Stomach (tissue), 9 donors: ENCODE results near the gene ORM1. TPM values are rescaled to one million over a fixed set of nuclear protein-coding genes. Genes with fewer than 3 reads are reported as not detected.

Experiments used
- DNase-seq, 2 donors: peaks; one replicate each; pipeline versions ENCODE4 v3.0.0 to v3.0.0-alpha.2; 2013 to 2019
- H3K27ac ChIP-seq, 5 donors: fragments of 200-600 bp in 4 of 5; sonication (generic) in 4 of 5; one replicate each; pipeline ENCODE4 v1.5.1; 2013 to 2019; ENCODE audit warnings: mild to moderate bottlenecking in 1 of 5, moderate library complexity in 1 of 5
- H3K27me3 ChIP-seq, 3 donors: fragments of 200-600 bp; sonication (generic); one replicate each; pipeline ENCODE4 v1.5.1; 2017 to 2019; ENCODE audit warnings: mixed run types in 1 of 3
- H3K36me3 ChIP-seq, 4 donors: fragments of 200-600 bp; sonication (generic); 1 replicate in 3 of 4; 2 replicates in 1 of 4; pipeline ENCODE4 v1.5.1; 2016 to 2019
- H3K4me1 ChIP-seq, 4 donors: fragments of 200-600 bp; sonication (generic); one replicate each; pipeline ENCODE4 v1.5.1; 2016 to 2019
- H3K4me3 ChIP-seq, 4 donors: fragments of 200-600 bp; sonication (generic) in 3 of 4; one replicate each; pipeline ENCODE4 v1.5.1; 2016 to 2019; ENCODE audit warnings: mild to moderate bottlenecking in 1 of 4
- H3K9me3 ChIP-seq, 4 donors: fragments of 200-600 bp; sonication (generic); one replicate each; pipeline ENCODE4 v1.5.1; 2016 to 2019
- CTCF ChIP-seq, 7 experiments: fragments of 450-650 bp in 4 of 7; fragments of 200-600 bp in 3 of 7; sonication (generic) in 3 of 7; IDR thresholded peaks; one replicate each; pipeline ENCODE4 v1.5.1; 2016 to 2019; ENCODE audit warnings: antibody characterized with exemption in 7 of 7, control low read depth in 2 of 7, mild to moderate bottlenecking in 1 of 7
- EP300 ChIP-seq: sonication (generic); formaldehyde crosslinking; IDR thresholded peaks from one replicate; pipeline ENCODE4 v1.6.1; 2017; ENCODE audit warnings: antibody characterized with exemption
- POLR2A ChIP-seq, 4 donors: fragments of 450-650 bp; IDR thresholded peaks; one replicate each; pipeline ENCODE4 v1.6.1; 2016; ENCODE audit warnings: antibody characterized with exemption in 4 of 4, control low read depth in 2 of 4, mild to moderate bottlenecking in 1 of 4, moderate library complexity in 1 of 4
- POLR2AphosphoS5 ChIP-seq, 3 donors: sonication (generic); formaldehyde crosslinking; IDR thresholded peaks; one replicate each; pipeline ENCODE4 v1.6.1; 2016; ENCODE audit warnings: antibody characterized with exemption in 3 of 3
- WGBS, 5 donors: extraction: QIAGEN DNeasy Blood & Tissue Kit in 3 of 5; methylation state at CpG; one replicate each; pipeline versions ENCODE4 v1.1.5 to v1.1.7; 2013 to 2018; 5-methylcytosine and 5-hydroxymethylcytosine counted together
- intact Hi-C: fragments of 100-400 bp; cut with DNase I; formaldehyde crosslinking; loops from one replicate; pipeline ENCODE4 v1.15.1; 2023; ENCODE audit warnings: low total_unique reads
- polyA plus RNA-seq, 3 donors: library from polyadenylated mRNA; stranded (reverse); fragments of 200-250 nt; gene quantifications; one replicate each; pipeline ENCODE4 v1.2.3, GENCODE V29; 2013
- total RNA-seq, 5 donors: library from RNA; depleted of rRNA; stranded (reverse); fragments of >200 nt; gene quantifications; one replicate each; pipeline versions ENCODE4 v1.1.0 to v1.2.3, GENCODE V29; 2014 to 2016
- donor health status: healthy with polysubstance abuse.
- donor health status: Bipolar disorder and iron deficiency.
- donor health status: healthy.

Gene ORM1
- total and polyA plus RNA-seq, 8 donors, result 1.6 to 14.8 (median 2.9) TPM; not detected in 3

DNA sequence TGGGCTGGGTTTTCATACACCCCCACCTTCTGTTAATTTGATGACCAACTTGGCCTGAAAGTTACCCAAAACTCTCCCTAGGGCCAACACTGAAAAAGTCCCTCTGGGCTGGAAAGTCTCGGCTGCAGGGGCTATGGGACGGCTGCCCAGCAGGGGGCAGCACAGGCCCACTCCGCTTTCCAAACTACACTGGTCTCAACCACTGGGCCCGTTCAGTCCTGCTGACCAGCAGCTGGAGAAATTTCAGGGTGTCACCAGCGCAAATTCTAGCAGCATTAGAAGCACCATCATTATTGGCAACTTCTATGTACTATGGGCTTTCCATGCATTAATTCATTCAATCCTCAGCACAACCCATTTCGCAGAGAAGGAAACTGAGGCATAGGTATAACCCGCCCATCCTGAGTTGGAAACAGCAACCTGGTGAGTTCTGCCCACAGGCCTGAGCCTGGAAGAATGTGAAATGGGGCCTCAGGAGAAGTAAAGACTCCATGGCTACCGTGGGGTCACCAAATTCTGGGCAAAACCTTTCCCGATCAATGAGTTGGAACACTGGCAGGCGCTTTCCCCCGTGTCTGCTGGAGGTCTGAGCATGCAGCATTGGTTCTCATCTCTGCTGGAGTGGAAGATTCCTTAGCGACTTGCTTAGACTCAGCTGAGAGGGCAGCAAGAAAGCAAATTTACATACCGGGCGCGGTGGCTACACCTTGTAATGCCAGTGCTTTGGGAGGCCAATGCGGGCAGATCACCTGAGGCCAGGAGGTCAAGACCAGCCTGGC, 16.4 kb downstream of the ORM1 start:
- no peaks in the 10 kb centered on the region for H3K9me3 ChIP-seq
- TF ChIP-seq POLR2A (IDR thresholded peaks at IDR 0.05) (no peak), CTCF (IDR thresholded peaks at IDR 0.05) (peak in 5 of 7 experiments; percentile 37 to 79 (median 57)), POLR2AphosphoS5 (IDR thresholded peaks at IDR 0.05) (no peak), EP300 (no peak)
- intact Hi-C loops, result no loop called here
- WGBS, 5 donors, result 78 to 85% (median 83%) methylated on average over 15 to 16 of the region's 16 CpGs
- no peak overlapping the region for H3K4me3 ChIP-seq
- H3K27ac ChIP-seq, result peak overlapping the region in 1 of 5 donors; percentile 7
- no peaks in the 10 kb centered on the region for H3K27me3 ChIP-seq
- peak; percentile 40 to 60 for DNase-seq
- peaks cover 0 to 13% (median 0%) of the 10 kb centered on the region in 4 donors for H3K4me1 ChIP-seq
- peaks cover 72 to 100% (median 100%) of the 10 kb centered on the region in 4 donors for H3K36me3 ChIP-seq

DNA sequence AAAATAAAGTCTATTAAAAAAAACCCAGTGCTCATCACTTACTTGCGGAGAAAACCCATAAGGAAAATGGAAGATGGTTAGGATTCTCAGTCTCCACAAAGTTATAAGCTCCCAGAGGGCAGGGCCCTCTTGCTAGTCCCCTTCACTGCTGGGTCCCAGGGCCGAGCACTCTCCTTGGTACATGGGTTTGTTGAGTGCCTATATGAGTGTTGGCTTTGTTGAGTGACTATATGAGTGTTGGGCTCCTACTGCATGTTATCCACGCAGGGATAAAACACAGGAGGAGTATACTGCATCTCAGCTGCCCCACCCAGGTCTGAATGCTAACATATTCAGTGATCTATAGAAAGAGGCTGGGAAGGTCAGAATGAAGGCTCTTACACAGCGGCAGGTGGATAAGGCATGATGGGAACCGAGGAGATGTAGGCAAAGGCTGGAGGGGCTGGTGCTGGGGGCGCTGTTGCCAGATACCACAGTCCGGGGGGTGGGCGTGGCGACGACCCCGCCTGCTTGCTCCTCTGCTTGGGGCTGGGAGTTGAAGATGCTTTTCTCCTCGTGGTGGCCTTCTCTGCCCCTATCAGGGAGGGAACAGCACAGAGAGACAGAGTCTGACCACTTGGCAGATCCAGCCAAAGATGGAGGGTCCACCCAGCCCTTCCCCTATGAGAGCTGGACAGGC, 18.4 kb downstream of the ORM1 start:
- H3K27ac ChIP-seq, result no peak overlapping the region
- DNase-seq, result no peak
- H3K36me3 ChIP-seq, result peaks cover 84 to 100% (median 100%) of the 10 kb centered on the region in 4 donors
- H3K4me1 ChIP-seq, result peaks cover 0 to 13% (median 0%) of the 10 kb centered on the region in 4 donors
- H3K9me3 ChIP-seq, result no peaks in the 10 kb centered on the region
- TF ChIP-seq EP300 (no peak), POLR2A (IDR thresholded peaks at IDR 0.05) (no peak), CTCF (IDR thresholded peaks at IDR 0.05) (no peak), POLR2AphosphoS5 (IDR thresholded peaks at IDR 0.05) (no peak)
- H3K27me3 ChIP-seq, result no peaks in the 10 kb centered on the region
- H3K4me3 ChIP-seq, result no peak overlapping the region
- 83 to 87% (median 84%) methylated on average over 12 of the region's 12 CpGs for WGBS, 5 donors
- intact Hi-C loops, result no loop called here

DNA sequence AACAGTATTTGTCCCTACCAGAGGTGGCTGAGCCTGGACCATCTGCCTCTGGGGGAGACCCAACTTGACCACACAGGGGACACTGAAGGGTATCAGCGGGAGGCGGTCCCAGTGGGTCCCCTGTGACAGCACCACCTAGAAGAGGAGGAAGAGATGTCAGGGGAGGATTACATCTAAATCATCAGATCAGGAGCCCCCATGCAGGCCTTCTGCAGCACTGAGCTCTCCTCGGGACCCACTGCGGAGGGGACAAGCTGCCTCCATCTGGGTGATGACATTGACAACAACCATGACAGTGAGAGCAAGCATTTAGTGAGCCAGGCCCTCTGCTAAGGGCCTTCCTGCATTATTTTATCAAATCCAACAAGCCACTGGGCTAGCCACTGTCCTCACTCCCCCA, 19.1 kb downstream of the ORM1 start:
- 90 to 97% (median 95%) methylated on average over 4 of the region's 4 CpGs for WGBS, 5 donors

More for the DNA sequence above, 19.1 kb downstream of the ORM1 start:
- no peak for TF ChIP-seq CTCF (IDR thresholded peaks at IDR 0.05)
- TF ChIP-seq EP300, result no peak
- no peak for TF ChIP-seq POLR2AphosphoS5 (IDR thresholded peaks at IDR 0.05)
- no peak for TF ChIP-seq POLR2A (IDR thresholded peaks at IDR 0.05)
- intact Hi-C loops, result no loop called here
- H3K4me1 ChIP-seq, result peaks cover 0 to 13% (median 0%) of the 10 kb centered on the region in 4 donors
- H3K36me3 ChIP-seq, result peaks cover 84 to 100% (median 100%) of the 10 kb centered on the region in 4 donors
- H3K4me3 ChIP-seq, result no peak overlapping the region
- no peaks in the 10 kb centered on the region for H3K9me3 ChIP-seq
- no peaks in the 10 kb centered on the region for H3K27me3 ChIP-seq
- no peak overlapping the region for H3K27ac ChIP-seq
- no peak for DNase-seq
